T47D (cell line): ENCODE measurements around the gene SACS.
"Not testable (repeated sequence)": the region's sequence is repeated elsewhere in the genome, so short reads cannot be mapped to it uniquely, and the experiment has no call there.

ENCODE experiments used
- DNase-seq, 2 experiments: peaks; one replicate each; pipeline versions ENCODE4 v3.0.0 to v3.0.0-alpha.2; 2011 to 2012; ENCODE audit warnings: low read depth in 1 of 2, low spot score in 1 of 2
- JUND ChIP-seq: IDR thresholded peaks from 2 replicates; pipeline ENCODE4 v1.6.1; 2012; ENCODE audit warnings: low read depth
- in situ Hi-C: cut with HindIII; loops from 2 replicates; pipeline ENCODE4 v1.10.0; 2016; ENCODE audit warnings: low sequenced_read_pairs, low pct_unique_long_range_greater_than_20kb

Gene SACS

GRCh38 chr13:23321535-23322241 is 111.8 kb downstream of the SACS start:
- DNase-seq: peak in 1 of 2 experiments; percentile 4
- in situ Hi-C loops: no loop called here

GRCh38 chr13:23320926-23321534 is 112.5 kb downstream of the SACS start:
- no peak for DNase-seq
- in situ Hi-C loops: no loop called here
- no peak for TF ChIP-seq JUND

More at GRCh38 chr13:23321535-23322241, 111.8 kb downstream of the SACS start:
- TF ChIP-seq JUND: no peak

- in situ Hi-C loops: no loop called here
- TF ChIP-seq JUND: no peak
- no peak for DNase-seq
Observed at GRCh38 chr13:23319883-23320224, 113.6 kb downstream of the SACS start.

GRCh38 chr13:23314837-23315236 is 118.7 kb downstream of the SACS start:
- DNase-seq, in situ Hi-C loops: not testable (repeated sequence)

- TF ChIP-seq JUND: no peak
- in situ Hi-C loops: no loop called here
- DNase-seq: no peak
Observed at GRCh38 chr13:23292586-23292985, 140.9 kb downstream of the SACS start.

GRCh38 chr13:23289917-23290357 is 143.6 kb downstream of the SACS start:
- no peak for TF ChIP-seq JUND
- no peak for DNase-seq
- in situ Hi-C loops: no loop called here

- no peak for TF ChIP-seq JUND
- in situ Hi-C loops: no loop called here
- no peak for DNase-seq
Observed at GRCh38 chr13:23288995-23289394, 144.5 kb downstream of the SACS start.

- TF ChIP-seq JUND: no peak
- in situ Hi-C loops: no loop called here
- no peak for DNase-seq
Observed at GRCh38 chr13:23288564-23288963, 144.9 kb downstream of the SACS start.

- no peak for TF ChIP-seq JUND
- no peak for DNase-seq
- in situ Hi-C loops: no loop called here
Observed at GRCh38 chr13:23279321-23279720, 154.2 kb downstream of the SACS start.
